HepG2 (cell line): ENCODE results near the gene PAXX.

ENCODE experiments used
- ATF1 ChIP-seq: IDR thresholded peaks from 2 replicates; pipeline ENCODE4 v1.6.1; 2016; ENCODE audit warnings: mild to moderate bottlenecking, control low read depth
- CTCF ChIP-seq: sonication (generic); formaldehyde crosslinking; IDR thresholded peaks from 2 replicates; pipeline ENCODE4 v1.5.0; 2020; ENCODE audit warnings: mild to moderate bottlenecking, missing genetic modification reagents, moderate library complexity
- E2F1 ChIP-seq: sonication (generic); formaldehyde crosslinking; IDR thresholded peaks from 2 replicates; pipeline ENCODE4 v1.5.0; 2020; ENCODE audit warnings: missing genetic modification reagents
- FOXK2 ChIP-seq: fragments of 450-650 bp; IDR thresholded peaks from 2 replicates; pipeline ENCODE4 v1.6.1; 2016
- KLF16 ChIP-seq, 2 experiments: sonication (generic) in 1 of 2; formaldehyde crosslinking in 1 of 2; IDR thresholded peaks; 2 replicates each; pipeline versions ENCODE4 v1.6.1 to v1.8.0; 2016 to 2023; ENCODE audit warnings: missing genetic modification reagents in 2 of 2, missing compliant biosample characterization in 1 of 2
- NR3C1 ChIP-seq: sonication (generic); formaldehyde crosslinking; IDR thresholded peaks from 2 replicates; pipeline ENCODE4 v1.4.0; 2020; ENCODE audit warnings: missing genetic modification reagents
- PCBP2 ChIP-seq: fragments of 200-400 bp; formaldehyde crosslinking; optimal IDR thresholded peaks from 2 replicates; pipeline ENCODE3; 2018; ENCODE audit warnings: low read length, low read depth; ENCODE audit not compliant: poor library complexity, severe bottlenecking
- POLR2AphosphoS2 ChIP-seq: IDR thresholded peaks from 2 replicates; pipeline ENCODE4 v1.6.1; 2011; ENCODE audit warnings: low read depth, low read length, improper control_type of control experiment
- POLR2AphosphoS5 ChIP-seq: IDR thresholded peaks from 2 replicates; pipeline ENCODE4 v1.6.1; 2012; ENCODE audit warnings: low read depth, low read length
- PRMT3 ChIP-seq: sonication (generic); formaldehyde crosslinking; IDR thresholded peaks from 2 replicates; pipeline ENCODE4 v1.8.1; 2022; ENCODE audit warnings: low read depth, mild to moderate bottlenecking, moderate library complexity, missing genetic modification reagents, borderline replicate concordance
- SIN3A ChIP-seq: IDR thresholded peaks from 2 replicates; pipeline ENCODE4 v1.6.1; 2011; ENCODE audit warnings: low read depth, mild to moderate bottlenecking, control low read depth, low read length, borderline replicate concordance
- ZNF44 ChIP-seq: sonication (generic); formaldehyde crosslinking; IDR thresholded peaks from 2 replicates; pipeline ENCODE4 v1.5.1; 2020; ENCODE audit warnings: mild to moderate bottlenecking, missing genetic modification reagents
- ZNF460 ChIP-seq: sonication (generic); formaldehyde crosslinking; IDR thresholded peaks from 2 replicates; pipeline ENCODE4 v1.5.1; 2020; ENCODE audit warnings: missing genetic modification reagents, mild to moderate bottlenecking, borderline replicate concordance
- TF ChIP-seq, protein P1 (sequence below): IDR thresholded peaks from 2 replicates; pipeline ENCODE4 v1.6.1; 2012; ENCODE audit warnings: inconsistent platforms

DNA sequence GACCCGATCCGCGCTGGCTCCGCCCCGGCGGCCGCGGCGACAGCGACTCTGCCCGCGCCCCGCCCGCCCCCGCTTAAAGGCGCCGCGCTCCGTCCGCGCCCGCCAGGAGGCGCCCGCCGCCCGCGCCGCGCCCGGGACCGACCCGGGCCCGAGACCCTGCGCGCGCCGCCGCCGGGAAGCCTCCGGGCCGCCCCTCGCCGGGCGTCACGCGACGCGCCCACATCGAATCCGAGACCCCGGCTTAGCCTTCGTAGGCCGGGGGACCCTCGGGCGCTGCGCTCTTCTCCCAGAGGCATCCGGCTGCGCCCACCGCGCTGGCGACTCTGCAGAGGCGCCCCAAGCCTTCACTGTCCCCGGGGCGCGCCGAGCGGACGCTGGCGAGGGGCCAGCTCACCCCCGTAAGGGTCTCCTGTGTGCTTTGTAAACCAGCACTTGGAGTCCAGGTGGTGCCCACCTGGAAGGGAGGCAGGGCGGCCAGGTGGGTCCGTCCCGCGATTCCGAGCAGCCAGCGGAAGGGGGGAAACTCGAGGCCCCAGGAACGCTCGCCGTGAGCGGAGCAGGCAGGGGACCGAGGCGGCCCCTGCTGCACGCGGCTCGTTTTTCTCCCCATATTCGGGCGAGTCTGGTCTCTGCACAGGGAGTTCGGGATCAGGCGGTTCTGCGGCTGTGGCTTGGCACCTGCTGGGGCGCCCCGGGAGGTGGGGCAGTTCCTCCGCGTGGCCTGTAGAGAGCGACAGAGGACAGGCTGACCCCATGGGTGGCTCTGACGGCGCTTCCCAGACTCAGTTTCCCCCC is 36.2 kb downstream of the PAXX start:
- no peak for TF ChIP-seq ZNF44 (CRISPR knock-in tag)
- no peak for TF ChIP-seq E2F1 (CRISPR knock-in tag)
- no peak for TF ChIP-seq PCBP2
- no peak for TF ChIP-seq KLF16 (CRISPR knock-in tag; IDR thresholded peaks at IDR 0.05)
- TF ChIP-seq ATF1 = no peak
- TF ChIP-seq POLR2AphosphoS2 = no peak
- peak; percentile 59 for TF ChIP-seq CTCF (CRISPR knock-in tag)
- no peak for TF ChIP-seq ZNF460 (CRISPR knock-in tag)
- no peak for TF ChIP-seq PRMT3 (CRISPR knock-in tag)
- TF ChIP-seq FOXK2 = no peak
- TF ChIP-seq, protein P1, sequence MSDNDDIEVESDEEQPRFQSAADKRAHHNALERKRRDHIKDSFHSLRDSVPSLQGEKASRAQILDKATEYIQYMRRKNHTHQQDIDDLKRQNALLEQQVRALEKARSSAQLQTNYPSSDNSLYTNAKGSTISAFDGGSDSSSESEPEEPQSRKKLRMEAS = 0 out of 2 replicates have a peak, but pooled peaks have one; percentile 15
- no peak for TF ChIP-seq SIN3A
- TF ChIP-seq NR3C1 (CRISPR knock-in tag) = no peak
- TF ChIP-seq POLR2AphosphoS5 = no peak
